ENCODE data around the gene RXFP1.

The RXFP1 gene

GRCh38 chr4:158676076-158676475 lies 154.4 kb downstream of the RXFP1 start:
- DNase-seq: no peak

DNA sequence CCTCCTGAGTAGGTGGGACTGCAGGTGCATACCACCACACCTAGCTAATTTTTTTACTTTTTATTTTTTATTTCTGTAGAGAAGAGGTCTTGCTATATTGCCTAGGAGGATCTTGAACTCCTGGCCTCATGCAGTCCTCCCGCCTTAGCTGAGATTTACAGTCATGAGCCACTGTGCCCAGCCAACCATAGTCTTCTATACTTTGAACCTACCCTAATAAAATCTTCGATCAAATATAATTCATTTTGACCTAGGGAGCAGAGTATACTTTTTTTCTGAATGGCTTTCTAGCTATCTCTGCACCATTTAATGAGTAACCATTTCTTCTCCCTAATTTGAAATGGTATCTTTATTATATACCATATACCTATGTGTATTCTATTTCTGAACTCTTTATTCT lies 157.1 kb downstream of the RXFP1 start:
- DNase-seq: no peak

GRCh38 chr4:158681629-158682028 lies 159.9 kb downstream of the RXFP1 start:
- DNase-seq: no peak

GRCh38 chr4:158682066-158682465 lies 160.4 kb downstream of the RXFP1 start:
- no peak for DNase-seq

- DNase-seq: no peak
These were observed 167.1 kb downstream of the RXFP1 start for GRCh38 chr4:158688813-158689212.

All from effector CD4-positive, alpha-beta T cell (primary cell).